ENCODE results near the gene TRIM28. TPM values are rescaled to one million over a fixed set of nuclear protein-coding genes. Genes with fewer than 3 reads are reported as not detected.

Gene TRIM28
- total RNA-seq, 2 experiments from 2014 or later = 527 to 550 TPM

DNA sequence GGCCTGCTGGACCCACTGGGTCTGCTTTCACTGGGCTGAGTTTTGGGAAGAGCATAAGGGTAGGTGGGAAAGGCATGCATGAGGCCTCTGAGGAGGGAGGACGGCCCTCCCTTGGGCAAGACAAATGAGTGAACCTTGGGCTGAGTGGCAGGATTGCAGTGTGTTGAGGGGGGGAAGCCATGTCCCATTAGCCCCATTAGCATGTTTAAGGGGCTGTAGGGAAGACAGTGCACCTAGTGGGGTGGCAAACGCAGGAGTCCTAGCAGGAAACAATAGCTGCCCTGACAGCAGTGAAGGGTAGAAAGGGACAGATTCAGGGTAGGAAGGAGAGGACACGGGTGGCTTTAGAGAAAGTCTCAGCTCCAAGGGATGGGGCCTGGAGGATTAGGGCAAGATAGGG lies 21.2 kb upstream of the TRIM28 start:
- Mint-ChIP-seq H3K4me3 (no peak overlapping the region), H3K36me3 (ENCODE audit: low read depth) (no peaks in the 10 kb centered on the region), H3K27me3 (no peaks in the 10 kb centered on the region), H3K9me3 (no peaks in the 10 kb centered on the region), H3K27ac (no peak overlapping the region), H3K4me1 (ENCODE audit: low read depth) (peaks cover 17% of the 10 kb centered on the region)
- TF ChIP-seq, protein P1, sequence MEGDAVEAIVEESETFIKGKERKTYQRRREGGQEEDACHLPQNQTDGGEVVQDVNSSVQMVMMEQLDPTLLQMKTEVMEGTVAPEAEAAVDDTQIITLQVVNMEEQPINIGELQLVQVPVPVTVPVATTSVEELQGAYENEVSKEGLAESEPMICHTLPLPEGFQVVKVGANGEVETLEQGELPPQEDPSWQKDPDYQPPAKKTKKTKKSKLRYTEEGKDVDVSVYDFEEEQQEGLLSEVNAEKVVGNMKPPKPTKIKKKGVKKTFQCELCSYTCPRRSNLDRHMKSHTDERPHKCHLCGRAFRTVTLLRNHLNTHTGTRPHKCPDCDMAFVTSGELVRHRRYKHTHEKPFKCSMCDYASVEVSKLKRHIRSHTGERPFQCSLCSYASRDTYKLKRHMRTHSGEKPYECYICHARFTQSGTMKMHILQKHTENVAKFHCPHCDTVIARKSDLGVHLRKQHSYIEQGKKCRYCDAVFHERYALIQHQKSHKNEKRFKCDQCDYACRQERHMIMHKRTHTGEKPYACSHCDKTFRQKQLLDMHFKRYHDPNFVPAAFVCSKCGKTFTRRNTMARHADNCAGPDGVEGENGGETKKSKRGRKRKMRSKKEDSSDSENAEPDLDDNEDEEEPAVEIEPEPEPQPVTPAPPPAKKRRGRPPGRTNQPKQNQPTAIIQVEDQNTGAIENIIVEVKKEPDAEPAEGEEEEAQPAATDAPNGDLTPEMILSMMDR (IDR thresholded peaks at IDR 0.05) = no peak
- intact Hi-C loops (cut with micrococcal nuclease) = no loop called here
- POLR2A ChIA-PET = interaction anchor here (1.5 to 3.6 kb wide), 3 partner anchors 15 to 35 kb away, joined by 3 to 13 read pairs (median 7); partner anchors contain the start of gene UBE2M
- CTCF ChIA-PET = interaction anchor here (1.2 to 1.4 kb wide), 2 partner anchors 9 to 59 kb away, joined by 3 to 4 read pairs; no protein-coding TSS in a partner anchor
- ATAC-seq (no peak), DNase-seq (no peak)

DNA sequence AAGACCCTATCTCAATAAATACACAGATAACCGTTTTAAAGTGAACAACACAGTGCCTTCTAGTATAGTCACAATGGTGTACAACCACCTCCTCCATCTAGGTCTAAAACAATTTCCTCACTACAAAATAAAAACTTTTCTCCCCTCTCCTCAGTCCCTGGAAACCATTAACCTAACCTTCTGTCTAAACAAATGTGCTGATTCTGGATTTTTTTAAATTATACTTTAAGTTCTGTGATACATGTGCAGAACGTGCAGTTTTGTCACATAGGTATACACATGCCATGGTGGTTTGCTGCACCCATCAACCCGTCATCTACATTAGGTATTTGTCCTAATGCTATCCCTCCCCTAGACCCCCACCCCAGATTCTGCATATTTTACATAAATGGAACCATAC lies 14.5 kb upstream of the TRIM28 start:
- Mint-ChIP-seq H3K4me3 (no peak overlapping the region), H3K36me3 (ENCODE audit: low read depth) (no peaks in the 10 kb centered on the region), H3K4me1 (ENCODE audit: low read depth) (no peaks in the 10 kb centered on the region), H3K9me3 (no peaks in the 10 kb centered on the region), H3K27me3 (no peaks in the 10 kb centered on the region), H3K27ac (no peak overlapping the region)
- TF ChIP-seq, protein P1 (IDR thresholded peaks at IDR 0.05) = no peak
- POLR2A ChIA-PET = interaction anchor here (1.2 kb wide), 1 partner anchor 10 kb away, joined by 6 read pairs; the partner anchor contains the start of gene ZBTB45
- DNase-seq (no peak), ATAC-seq (no peak)
- CTCF ChIA-PET = interaction anchor here (2.2 kb wide), 1 partner anchor 9 kb away, joined by 12 read pairs; the partner anchor contains the start of gene ZBTB45
- intact Hi-C loops (cut with micrococcal nuclease) = no loop called here

DNA sequence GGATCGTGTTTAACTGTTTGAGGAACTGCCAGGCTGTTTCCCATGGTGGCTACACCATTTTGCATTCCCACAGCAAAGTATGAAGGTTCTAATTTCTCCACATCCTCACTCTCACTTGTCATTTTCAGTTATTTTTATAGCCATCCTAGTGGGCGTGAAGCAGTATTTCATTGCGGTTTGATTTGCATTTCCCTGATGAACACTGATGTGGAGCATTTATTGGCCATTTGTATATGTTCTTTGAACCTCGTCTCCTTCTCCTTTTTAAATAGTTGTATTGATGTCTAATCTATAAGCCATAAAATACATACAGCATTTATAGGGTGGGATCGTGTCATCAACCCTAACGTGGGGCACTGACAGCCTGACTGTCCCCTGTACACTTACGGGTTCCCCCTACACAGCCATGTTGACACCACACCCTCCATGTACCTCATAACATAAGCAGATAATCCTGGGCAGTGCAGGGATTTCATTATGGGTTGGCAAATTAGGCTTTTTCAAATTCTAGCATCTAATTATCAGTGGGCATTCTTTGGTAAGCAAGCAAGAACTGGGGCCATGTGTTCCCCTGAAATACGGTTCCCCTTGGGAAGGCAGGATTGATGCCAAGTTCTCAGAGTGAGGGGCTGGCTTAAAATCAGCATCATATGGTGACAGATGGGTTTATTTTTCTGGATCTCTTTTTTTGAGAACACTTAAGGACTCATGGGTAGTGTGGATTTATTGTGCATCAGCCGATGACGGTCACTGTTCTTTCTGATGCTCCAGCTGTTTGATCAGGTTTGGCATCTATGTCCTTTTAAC lies 12.6 kb upstream of the TRIM28 start:
- no peaks in the 10 kb centered on the region for H3K27me3 Mint-ChIP-seq
- DNase-seq = no peak
- ChIA-PET POLR2A (interaction anchor here (1.2 kb wide), 1 partner anchor 12 kb away, joined by 3 read pairs; no protein-coding TSS in a partner anchor), CTCF (interaction anchor here (0.8 to 1.1 kb wide), 2 partner anchors 11 to 17 kb away, joined by 3 read pairs; partner anchors contain the start of gene ZBTB45)
- no peak for ATAC-seq
- intact Hi-C loops (cut with micrococcal nuclease) = no loop called here
- H3K4me1 Mint-ChIP-seq (ENCODE audit: low read depth) = no peaks in the 10 kb centered on the region
- H3K27ac Mint-ChIP-seq = no peak overlapping the region
- TF ChIP-seq, protein P1 (IDR thresholded peaks at IDR 0.05) = no peak
- no peaks in the 10 kb centered on the region for H3K9me3 Mint-ChIP-seq
- H3K36me3 Mint-ChIP-seq (ENCODE audit: low read depth) = no peaks in the 10 kb centered on the region
- no peak overlapping the region for H3K4me3 Mint-ChIP-seq

DNA sequence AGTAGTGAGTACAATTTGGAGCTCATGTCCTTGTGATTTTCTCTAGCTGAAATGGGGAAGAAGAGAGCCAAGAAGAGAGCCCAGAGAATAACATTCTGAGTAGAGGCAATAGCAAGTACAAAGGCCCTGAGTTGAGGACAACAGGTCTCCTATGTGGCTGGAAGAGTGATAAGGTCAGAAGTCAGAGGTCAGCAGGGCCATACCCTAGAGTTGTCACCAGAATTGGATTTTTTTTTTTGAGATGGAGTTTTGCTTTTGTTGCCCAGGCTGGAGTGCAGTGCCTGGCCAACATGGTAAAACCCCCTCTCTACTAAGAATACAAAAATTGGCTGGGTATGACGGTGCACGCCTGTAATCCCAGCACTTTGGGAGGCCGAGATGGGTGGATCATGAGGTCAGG lies 8.0 kb upstream of the TRIM28 start:
- DNase-seq (no peak), ATAC-seq (no peak)
- Mint-ChIP-seq H3K9me3 (no peaks in the 10 kb centered on the region), H3K4me3 (no peak overlapping the region), H3K27ac (no peak overlapping the region), H3K4me1 (ENCODE audit: low read depth) (peaks cover 8% of the 10 kb centered on the region), H3K36me3 (ENCODE audit: low read depth) (no peaks in the 10 kb centered on the region), H3K27me3 (peaks cover 11% of the 10 kb centered on the region)
- ChIA-PET POLR2A (interaction anchor here (3.2 kb wide), 1 partner anchor 16 kb away, joined by 13 read pairs; the partner anchor contains the start of gene ZBTB45), CTCF (interaction anchor here (2.6 kb wide), 1 partner anchor 16 kb away, joined by 12 read pairs; the partner anchor contains the start of gene ZBTB45)
- intact Hi-C loops (cut with micrococcal nuclease) = no loop called here
- TF ChIP-seq, protein P1 (IDR thresholded peaks at IDR 0.05) = no peak

All from activated CD8-positive, alpha-beta T cell treated with anti-CD3 and anti-CD28 coated beads for 36 hours (primary cell).